Measurements from ENCODE around the gene TRDN.

Gene TRDN

DNA sequence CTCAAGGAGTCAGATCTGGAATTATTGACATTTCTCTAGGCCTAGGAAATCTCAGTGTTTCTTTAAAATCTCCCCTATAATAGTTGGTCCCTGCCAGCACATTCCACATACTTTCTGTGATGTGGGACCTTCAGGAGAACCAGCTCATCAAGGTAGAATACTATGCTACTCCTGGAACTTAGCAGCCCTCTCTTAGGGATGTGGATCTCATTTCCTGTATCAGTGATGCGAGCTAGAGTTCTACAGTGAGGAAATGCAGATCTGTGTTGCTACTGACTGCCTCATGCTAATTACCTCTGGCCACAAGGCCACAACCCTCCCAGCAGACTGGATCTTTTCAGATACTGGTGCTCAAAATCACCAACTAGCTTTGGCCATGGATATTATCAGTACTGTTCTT is 446.9 kb downstream of the TRDN start:
- DNase-seq (ENCODE audit: low read depth in 2 of 2, low spot score in 1 of 2) = no peak

DNA sequence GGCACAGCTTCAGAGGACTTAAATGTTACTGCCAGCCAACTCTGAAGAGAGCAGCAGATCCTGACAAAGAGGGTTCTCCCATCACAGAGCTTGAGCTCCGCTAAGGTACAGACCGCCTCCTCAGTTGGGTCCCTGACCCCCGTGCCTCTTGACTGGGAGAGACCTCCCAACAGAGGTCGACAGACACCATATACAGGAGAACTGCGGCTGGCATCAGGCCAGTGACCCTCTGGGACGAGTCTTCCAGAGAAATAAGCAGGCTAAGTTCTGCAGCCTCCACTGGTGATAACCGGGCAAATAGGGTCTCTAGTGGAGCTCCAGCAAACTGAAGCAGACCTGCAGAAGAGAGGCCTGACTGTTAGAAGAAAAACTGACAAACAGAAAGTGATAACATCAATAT is 453.8 kb downstream of the TRDN start:
- DNase-seq (ENCODE audit: low read depth in 2 of 2, low spot score in 1 of 2) = no peak

DNA sequence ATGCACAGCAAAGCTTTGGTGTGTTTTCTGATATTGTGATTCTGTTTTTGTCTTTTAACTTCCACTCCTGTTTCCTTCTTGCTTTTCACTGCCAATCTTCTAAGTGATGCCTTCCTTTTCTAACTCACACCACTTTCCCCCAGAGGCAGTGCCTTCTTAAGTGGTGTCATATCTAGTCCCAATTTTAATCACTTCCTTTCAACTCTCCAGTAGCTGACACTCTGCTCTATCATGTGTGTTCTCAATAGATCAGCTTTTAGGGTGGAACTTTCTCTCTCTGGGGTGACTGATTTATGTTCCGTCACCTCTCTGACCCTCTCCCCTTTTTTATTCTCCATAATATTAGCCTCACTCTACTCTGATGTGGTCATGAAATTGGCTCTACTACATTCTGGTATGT is 460.0 kb downstream of the TRDN start:
- DNase-seq (ENCODE audit: low read depth in 2 of 2, low spot score in 1 of 2) = no peak

DNA sequence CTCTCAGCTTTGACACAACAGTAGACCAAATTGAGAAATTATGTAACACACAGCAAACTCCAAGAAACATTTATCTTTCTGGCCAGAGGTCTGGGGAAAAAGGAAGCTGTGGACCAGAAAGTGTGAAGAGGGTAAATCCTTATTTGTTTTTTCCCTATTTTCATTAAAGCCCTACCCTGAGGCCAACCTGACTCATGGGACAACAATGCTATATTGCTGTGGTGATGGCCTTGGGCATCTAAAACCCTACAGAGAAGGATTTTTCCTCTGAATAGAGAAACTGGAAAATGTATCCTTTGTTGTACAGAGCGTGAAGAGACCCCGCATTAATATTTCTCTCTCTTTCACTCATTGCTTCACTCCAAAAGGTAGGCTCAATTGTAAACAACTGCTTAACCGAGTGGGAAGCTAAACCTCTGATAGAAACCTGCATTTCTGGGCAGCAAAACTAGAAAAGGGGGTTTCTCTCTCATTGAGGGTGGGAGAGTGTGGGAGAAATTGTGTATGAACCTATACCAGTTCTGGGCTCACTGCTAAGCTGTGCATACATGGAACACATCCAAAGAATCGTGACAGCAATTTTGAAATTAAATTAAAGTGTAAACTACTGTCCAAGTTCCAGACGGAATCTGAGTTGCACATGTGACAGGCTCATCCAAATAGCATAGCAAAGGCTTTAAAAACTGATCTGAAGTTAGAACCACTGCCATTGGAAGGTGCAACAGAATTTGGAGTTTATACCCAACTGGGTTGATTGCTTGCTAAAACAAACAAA is 465.2 kb downstream of the TRDN start:
- DNase-seq (ENCODE audit: low read depth in 2 of 2, low spot score in 1 of 2) = no peak

DNA sequence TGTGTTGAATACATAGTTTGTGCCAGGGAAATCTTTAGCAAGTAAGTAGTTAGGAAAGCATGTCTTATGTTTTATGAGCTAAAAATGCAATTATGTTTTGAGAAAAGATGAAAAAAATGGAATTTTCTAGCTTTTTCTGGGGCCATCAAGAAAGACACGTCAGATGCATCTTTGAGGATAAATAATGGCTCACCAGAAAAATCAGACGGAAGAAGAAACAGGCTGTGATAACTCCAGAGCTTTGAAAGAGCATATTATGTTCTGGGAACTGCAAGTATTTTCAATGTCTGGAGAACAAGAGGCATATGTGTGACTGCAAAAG is 467.0 kb downstream of the TRDN start:
- no peak for DNase-seq (ENCODE audit: low read depth in 2 of 2, low spot score in 1 of 2)

DNA sequence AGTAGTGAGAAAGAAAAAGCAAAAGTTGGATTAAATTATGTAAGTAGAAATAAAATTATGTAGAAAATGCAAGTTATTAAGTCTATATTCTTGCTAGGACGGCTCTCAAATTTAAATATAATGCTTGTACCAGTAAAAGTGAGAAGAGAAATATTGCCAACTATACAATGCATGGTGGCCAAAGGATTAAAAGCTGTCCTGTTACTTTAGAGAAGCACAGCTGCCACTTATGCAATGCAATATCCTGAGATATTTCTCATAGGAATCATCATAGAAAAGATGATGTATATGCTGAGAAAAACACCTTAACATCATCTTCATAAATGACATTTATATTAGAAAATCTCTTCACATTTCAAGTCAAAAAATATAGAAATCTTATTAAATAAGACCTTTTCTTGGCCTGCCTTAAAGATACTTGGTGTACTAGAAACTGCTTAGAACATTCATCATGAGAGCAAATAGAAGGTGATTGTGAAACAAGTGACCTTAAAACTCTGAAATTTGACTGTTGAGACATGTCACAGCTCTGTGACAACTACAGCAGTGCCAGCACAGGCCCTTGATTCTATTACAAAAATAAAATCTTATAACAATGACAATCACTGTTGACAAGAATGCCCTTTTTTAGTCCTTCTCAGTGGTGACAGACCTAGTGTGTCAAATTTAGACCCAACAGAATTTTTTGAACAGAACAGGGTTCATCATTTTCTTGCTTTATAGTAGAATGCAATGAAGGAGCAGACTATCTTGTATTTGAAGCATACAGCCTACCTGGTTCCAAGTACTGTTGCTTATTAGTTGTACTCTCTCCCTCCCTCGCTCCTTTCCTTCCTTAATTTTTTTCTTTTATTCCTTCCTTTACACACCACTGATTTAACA is 467.6 kb downstream of the TRDN start:
- no peak for DNase-seq (ENCODE audit: low read depth in 2 of 2, low spot score in 1 of 2)

DNA sequence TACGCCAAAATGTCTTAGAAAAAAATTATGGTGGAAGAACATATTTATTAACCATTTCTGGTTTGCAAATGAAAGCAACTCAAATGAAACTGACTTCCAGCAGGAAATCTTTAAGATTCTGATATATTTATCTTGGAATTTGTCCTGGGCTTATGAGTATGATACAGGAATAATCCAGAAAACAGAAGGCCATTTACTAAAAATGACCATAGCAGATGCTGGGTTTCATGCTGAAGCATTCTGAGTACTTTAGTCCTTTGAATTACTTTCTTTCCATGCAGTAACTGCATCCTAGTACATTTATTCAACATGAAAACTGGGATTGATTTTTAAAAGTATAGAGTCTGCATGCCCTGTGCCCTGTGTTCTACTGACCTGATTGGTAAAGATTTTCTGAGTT is 468.3 kb downstream of the TRDN start:
- DNase-seq (ENCODE audit: low read depth in 2 of 2, low spot score in 1 of 2) = no peak

Measured in stimulated activated CD8-positive, alpha-beta memory T cell treated with anti-CD3 and anti-CD28 coated beads, Interleukin-4, amount 100 ng/mL, for 1 hour (primary cell).